Mammary epithelial cell (primary cell): ENCODE results near the gene CELSR1.

Experiments used
- EZH2 ChIP-seq: IDR thresholded peaks from 2 replicates; pipeline ENCODE4 v1.6.1; 2012; ENCODE audit warnings: low read length, inconsistent platforms, borderline replicate concordance
- TF ChIP-seq, protein P1 (sequence below), 2 donors: IDR thresholded peaks in 1 of 2; conservative IDR thresholded peaks in 1 of 2; 2 replicates each; pipeline ENCODE4 v1.5.1; 2011 to 2012; ENCODE audit warnings: inconsistent platforms in 2 of 2, low read length in 2 of 2, mild to moderate bottlenecking in 2 of 2, control low read depth in 1 of 2, low read depth in 1 of 2; ENCODE audit not compliant: insufficient read depth in 1 of 2; ENCODE audit errors: extremely low read depth in 1 of 2

DNA sequence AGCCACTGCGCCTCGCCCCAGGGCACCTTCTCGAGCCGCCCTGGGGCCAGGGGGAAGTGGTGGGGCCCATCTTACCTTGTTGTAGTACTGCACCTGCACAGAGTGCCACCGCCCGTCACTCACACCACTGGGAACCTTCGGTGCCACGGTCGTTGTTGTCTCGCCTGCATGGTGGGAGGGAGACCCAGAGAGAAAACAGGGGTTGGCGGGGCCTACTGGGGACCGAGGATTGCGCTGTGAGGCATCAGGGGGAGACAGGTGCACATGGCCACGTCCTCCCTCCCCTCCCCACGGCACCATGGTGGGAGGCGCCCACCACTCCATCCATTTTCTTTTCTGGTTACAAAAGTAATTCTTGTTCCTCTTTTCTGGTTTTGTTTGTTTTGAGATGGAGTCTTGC lies 104.1 kb downstream of the CELSR1 start:
- TF ChIP-seq, protein P1, sequence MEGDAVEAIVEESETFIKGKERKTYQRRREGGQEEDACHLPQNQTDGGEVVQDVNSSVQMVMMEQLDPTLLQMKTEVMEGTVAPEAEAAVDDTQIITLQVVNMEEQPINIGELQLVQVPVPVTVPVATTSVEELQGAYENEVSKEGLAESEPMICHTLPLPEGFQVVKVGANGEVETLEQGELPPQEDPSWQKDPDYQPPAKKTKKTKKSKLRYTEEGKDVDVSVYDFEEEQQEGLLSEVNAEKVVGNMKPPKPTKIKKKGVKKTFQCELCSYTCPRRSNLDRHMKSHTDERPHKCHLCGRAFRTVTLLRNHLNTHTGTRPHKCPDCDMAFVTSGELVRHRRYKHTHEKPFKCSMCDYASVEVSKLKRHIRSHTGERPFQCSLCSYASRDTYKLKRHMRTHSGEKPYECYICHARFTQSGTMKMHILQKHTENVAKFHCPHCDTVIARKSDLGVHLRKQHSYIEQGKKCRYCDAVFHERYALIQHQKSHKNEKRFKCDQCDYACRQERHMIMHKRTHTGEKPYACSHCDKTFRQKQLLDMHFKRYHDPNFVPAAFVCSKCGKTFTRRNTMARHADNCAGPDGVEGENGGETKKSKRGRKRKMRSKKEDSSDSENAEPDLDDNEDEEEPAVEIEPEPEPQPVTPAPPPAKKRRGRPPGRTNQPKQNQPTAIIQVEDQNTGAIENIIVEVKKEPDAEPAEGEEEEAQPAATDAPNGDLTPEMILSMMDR (conservative IDR thresholded peaks at IDR 0.05 in 1 of 2, IDR thresholded peaks at IDR 0.05 in 1 of 2; ENCODE audit: extremely low read depth in 1 of 2, insufficient read depth in 1 of 2, low read depth in 1 of 2, low read length in 2 of 2): no peak
- TF ChIP-seq EZH2: no peak
